Measurements from ENCODE around the gene DGCR6L. TPM values are rescaled to one million over a fixed set of nuclear protein-coding genes. Genes with fewer than 3 reads are reported as not detected.
"Not testable (repeated sequence)": the region's sequence is repeated elsewhere in the genome, so short reads cannot be mapped to it uniquely, and the experiment has no call there.

DGCR6L gene
- total RNA-seq, 1 donor from 2014 or later = 12.4 TPM

GRCh38 chr22:20357967-20358366 is 38.1 kb upstream of the DGCR6L start:
- H3K4me1 Mint-ChIP-seq; H3K27me3 Mint-ChIP-seq; H3K9me3 Mint-ChIP-seq; H3K27ac Mint-ChIP-seq; H3K4me3 Mint-ChIP-seq; ATAC-seq (ENCODE audit: low read depth); H3K36me3 Mint-ChIP-seq (ENCODE audit: low read depth); intact Hi-C loops (cut with micrococcal nuclease); DNase-seq; CTCF ChIA-PET; POLR2A ChIA-PET: not testable (repeated sequence)

GRCh38 chr22:20356906-20357305 is 37.0 kb upstream of the DGCR6L start:
- not testable (repeated sequence) for H3K27ac Mint-ChIP-seq, H3K27me3 Mint-ChIP-seq, H3K9me3 Mint-ChIP-seq

GRCh38 chr22:20355939-20356636 is 36.2 kb upstream of the DGCR6L start:
- H3K36me3 Mint-ChIP-seq (ENCODE audit: low read depth); H3K27me3 Mint-ChIP-seq; intact Hi-C loops (cut with micrococcal nuclease); H3K27ac Mint-ChIP-seq; DNase-seq; CTCF ChIA-PET; H3K4me3 Mint-ChIP-seq; POLR2A ChIA-PET; H3K9me3 Mint-ChIP-seq; ATAC-seq (ENCODE audit: low read depth); H3K4me1 Mint-ChIP-seq: not testable (repeated sequence)

More at GRCh38 chr22:20356906-20357305, 37.0 kb upstream of the DGCR6L start:
- CTCF ChIA-PET; H3K36me3 Mint-ChIP-seq (ENCODE audit: low read depth); POLR2A ChIA-PET; H3K4me1 Mint-ChIP-seq; H3K4me3 Mint-ChIP-seq; ATAC-seq (ENCODE audit: low read depth); intact Hi-C loops (cut with micrococcal nuclease); DNase-seq: not testable (repeated sequence)

- TF ChIP-seq CTCF (IDR thresholded peaks at IDR 0.05) = no peak
- Mint-ChIP-seq H3K4me1 (no peaks in the 10 kb centered on the region), H3K9me3 (no peaks in the 10 kb centered on the region), H3K36me3 (ENCODE audit: low read depth) (no peaks in the 10 kb centered on the region), H3K27ac (no peak overlapping the region), H3K27me3 (no peaks in the 10 kb centered on the region), H3K4me3 (no peak overlapping the region)
- POLR2A ChIA-PET = no interaction called here
- no peak for DNase-seq
- ATAC-seq (ENCODE audit: low read depth) = no peak
- CTCF ChIA-PET = no interaction called here
- intact Hi-C loops (cut with micrococcal nuclease) = no loop called here
These were observed 34.5 kb upstream of the DGCR6L start for GRCh38 chr22:20354238-20354975.

- not testable (repeated sequence) for ATAC-seq (ENCODE audit: low read depth); H3K27ac Mint-ChIP-seq
These were observed 32.7 kb upstream of the DGCR6L start for GRCh38 chr22:20352536-20352935.

GRCh38 chr22:20346553-20346952 is 26.7 kb upstream of the DGCR6L start:
- intact Hi-C loops (cut with micrococcal nuclease); H3K4me3 Mint-ChIP-seq; H3K27me3 Mint-ChIP-seq; H3K9me3 Mint-ChIP-seq; DNase-seq; POLR2A ChIA-PET; H3K4me1 Mint-ChIP-seq; H3K36me3 Mint-ChIP-seq (ENCODE audit: low read depth); ATAC-seq (ENCODE audit: low read depth); H3K27ac Mint-ChIP-seq; CTCF ChIA-PET: not testable (repeated sequence)

More at GRCh38 chr22:20352536-20352935, 32.7 kb upstream of the DGCR6L start:
- H3K4me1 Mint-ChIP-seq; DNase-seq; H3K27me3 Mint-ChIP-seq; POLR2A ChIA-PET; H3K9me3 Mint-ChIP-seq; H3K36me3 Mint-ChIP-seq (ENCODE audit: low read depth); H3K4me3 Mint-ChIP-seq; CTCF ChIA-PET; intact Hi-C loops (cut with micrococcal nuclease): not testable (repeated sequence)

GRCh38 chr22:20338291-20338690 is 18.4 kb upstream of the DGCR6L start:
- H3K27ac Mint-ChIP-seq; POLR2A ChIA-PET; H3K27me3 Mint-ChIP-seq; ATAC-seq (ENCODE audit: low read depth); CTCF ChIA-PET; intact Hi-C loops (cut with micrococcal nuclease); H3K4me3 Mint-ChIP-seq; H3K9me3 Mint-ChIP-seq; DNase-seq; H3K36me3 Mint-ChIP-seq (ENCODE audit: low read depth); H3K4me1 Mint-ChIP-seq: not testable (repeated sequence)

GRCh38 chr22:20337807-20338206 is 17.9 kb upstream of the DGCR6L start:
- intact Hi-C loops (cut with micrococcal nuclease); H3K27ac Mint-ChIP-seq; H3K36me3 Mint-ChIP-seq (ENCODE audit: low read depth); H3K27me3 Mint-ChIP-seq; POLR2A ChIA-PET; H3K9me3 Mint-ChIP-seq; CTCF ChIA-PET; ATAC-seq (ENCODE audit: low read depth); H3K4me3 Mint-ChIP-seq; DNase-seq; H3K4me1 Mint-ChIP-seq: not testable (repeated sequence)

- CTCF ChIA-PET; DNase-seq; H3K9me3 Mint-ChIP-seq; POLR2A ChIA-PET; ATAC-seq (ENCODE audit: low read depth); H3K36me3 Mint-ChIP-seq (ENCODE audit: low read depth); H3K27ac Mint-ChIP-seq; H3K4me1 Mint-ChIP-seq; H3K27me3 Mint-ChIP-seq; H3K4me3 Mint-ChIP-seq; intact Hi-C loops (cut with micrococcal nuclease): not testable (repeated sequence)
These were observed 16.7 kb upstream of the DGCR6L start for GRCh38 chr22:20336561-20336960.

GRCh38 chr22:20328569-20328930 is 8.7 kb upstream of the DGCR6L start:
- CTCF ChIA-PET = not testable (repeated sequence)
- POLR2A ChIA-PET = interaction anchor here (0.7 kb wide), 1 partner anchor 534 kb away, joined by 4 read pairs; no protein-coding TSS in a partner anchor

GRCh38 chr22:20325996-20326395 is 6.1 kb upstream of the DGCR6L start:
- H3K4me3 Mint-ChIP-seq; H3K36me3 Mint-ChIP-seq (ENCODE audit: low read depth); H3K27ac Mint-ChIP-seq; H3K9me3 Mint-ChIP-seq; ATAC-seq (ENCODE audit: low read depth); H3K4me1 Mint-ChIP-seq; DNase-seq; intact Hi-C loops (cut with micrococcal nuclease); CTCF ChIA-PET; POLR2A ChIA-PET; H3K27me3 Mint-ChIP-seq: not testable (repeated sequence)

More at GRCh38 chr22:20328569-20328930, 8.7 kb upstream of the DGCR6L start:
- H3K27me3 Mint-ChIP-seq; H3K4me1 Mint-ChIP-seq; ATAC-seq (ENCODE audit: low read depth); H3K27ac Mint-ChIP-seq; DNase-seq; H3K4me3 Mint-ChIP-seq; intact Hi-C loops (cut with micrococcal nuclease); H3K9me3 Mint-ChIP-seq; H3K36me3 Mint-ChIP-seq (ENCODE audit: low read depth): not testable (repeated sequence)
